ENCODE results near the gene AP4S1.
A peak's percentile ranks its signal among the peaks of the same experiment; 100 is the strongest.
"Not testable (repeated sequence)": the region's sequence is repeated elsewhere in the genome, so short reads cannot be mapped to it uniquely, and the experiment has no call there.

AP4S1 gene

DNA sequence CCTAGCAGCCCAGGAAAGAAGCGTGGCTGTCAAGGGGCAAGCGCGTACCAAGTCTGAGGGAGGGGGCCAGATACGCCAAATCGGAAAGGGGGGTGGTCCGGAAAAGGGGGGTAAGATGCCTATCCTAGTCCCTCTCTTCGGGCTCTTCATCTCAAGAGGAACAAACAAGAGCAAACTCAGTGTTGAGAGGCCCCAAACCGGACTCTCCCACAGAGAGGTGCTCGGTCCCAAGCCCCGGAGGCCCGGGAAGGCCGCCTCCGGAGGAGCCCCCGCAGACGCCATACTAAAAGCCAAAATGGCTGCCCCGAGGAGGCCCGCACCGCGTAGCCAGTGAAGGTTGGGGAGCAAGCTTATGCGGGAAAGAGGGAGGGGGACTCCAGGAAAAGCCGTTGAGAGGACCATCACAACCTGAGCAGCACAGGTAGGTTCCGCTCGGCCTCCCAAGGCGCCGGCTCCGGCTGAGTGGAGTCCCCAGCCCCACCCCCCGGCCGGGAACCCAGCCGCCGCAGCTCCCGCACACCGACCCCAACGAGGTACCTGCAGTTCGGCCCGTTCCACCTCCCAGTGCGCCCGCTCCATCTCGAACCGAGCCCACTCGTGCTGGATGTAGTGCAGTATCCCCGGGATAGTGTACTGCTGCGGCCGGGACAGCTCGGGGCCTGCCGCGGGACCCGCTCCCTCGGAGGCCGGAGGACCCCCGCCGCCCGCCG lies at the start of gene AP4S1:
AP4S1 (plus strand) TSS at position 283 of the 710 bp plus-strand sequence. CDS start 40,548 bp downstream, outside the sequence.
- DNase-seq (ENCODE audit: low spot score) = peak; percentile 28

GRCh38 chr14:30977752-30978151 lies 47.7 kb upstream of the AP4S1 start:
- no peak for DNase-seq (ENCODE audit: low spot score)

DNA sequence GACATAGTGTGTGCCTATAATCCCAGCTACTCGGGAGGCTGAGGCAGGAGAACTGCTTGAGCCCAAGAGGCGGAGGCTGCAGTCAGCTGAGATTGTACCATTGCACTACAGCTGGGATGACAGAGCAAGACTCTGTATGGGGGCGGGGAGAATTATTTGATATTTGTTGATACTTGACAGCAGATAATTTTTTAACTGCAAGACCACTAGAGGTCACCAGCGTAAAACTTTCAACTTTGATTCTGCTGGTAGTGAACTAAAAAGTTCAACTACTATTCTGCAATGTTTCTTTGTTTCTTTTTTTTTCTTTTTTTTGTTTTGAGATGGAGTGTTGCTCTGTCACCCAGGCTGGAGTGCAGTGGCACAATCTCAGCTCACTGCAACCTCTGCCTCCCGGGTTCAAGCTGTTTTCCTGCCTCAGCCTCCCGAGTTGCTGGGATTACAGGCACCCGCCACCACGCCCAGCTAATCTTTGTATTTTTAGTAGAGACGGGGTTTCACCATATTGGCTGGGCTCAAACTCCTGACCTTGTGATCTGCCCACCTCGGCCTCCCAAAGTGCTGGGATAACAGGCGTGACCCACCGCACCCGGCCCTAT lies 45.2 kb upstream of the AP4S1 start:
- DNase-seq (ENCODE audit: low spot score) = peak; percentile 57

GRCh38 chr14:30980980-30981379 lies 44.5 kb upstream of the AP4S1 start:
- no peak for DNase-seq (ENCODE audit: low spot score)

GRCh38 chr14:30982533-30982932 lies 42.9 kb upstream of the AP4S1 start:
- DNase-seq (ENCODE audit: low spot score) = no peak

- DNase-seq (ENCODE audit: low spot score) = no peak
Observed at GRCh38 chr14:30983858-30984257, 41.6 kb upstream of the AP4S1 start.

DNA sequence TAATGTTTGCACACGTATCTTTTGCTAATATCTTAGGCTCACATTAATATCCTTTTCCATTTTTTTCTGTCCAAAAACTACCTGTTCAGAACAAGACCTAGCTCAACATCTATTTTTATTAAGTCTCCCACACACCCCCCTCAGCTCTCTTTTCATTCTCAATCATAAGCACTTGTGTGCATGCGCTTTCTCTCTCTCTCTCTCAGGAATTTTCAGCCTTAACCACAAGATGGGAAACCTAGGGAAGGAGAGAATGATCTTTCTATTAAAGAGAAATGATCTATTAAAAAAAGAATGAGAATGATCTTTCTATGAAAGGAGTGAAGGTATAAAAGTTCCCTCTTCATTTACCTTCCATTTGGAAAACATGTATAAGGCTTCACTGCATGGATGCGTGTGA lies 39.7 kb upstream of the AP4S1 start:
- no peak for DNase-seq (ENCODE audit: low spot score)

GRCh38 chr14:30988509-30988908 lies 36.9 kb upstream of the AP4S1 start:
- no peak for DNase-seq (ENCODE audit: low spot score)

DNA sequence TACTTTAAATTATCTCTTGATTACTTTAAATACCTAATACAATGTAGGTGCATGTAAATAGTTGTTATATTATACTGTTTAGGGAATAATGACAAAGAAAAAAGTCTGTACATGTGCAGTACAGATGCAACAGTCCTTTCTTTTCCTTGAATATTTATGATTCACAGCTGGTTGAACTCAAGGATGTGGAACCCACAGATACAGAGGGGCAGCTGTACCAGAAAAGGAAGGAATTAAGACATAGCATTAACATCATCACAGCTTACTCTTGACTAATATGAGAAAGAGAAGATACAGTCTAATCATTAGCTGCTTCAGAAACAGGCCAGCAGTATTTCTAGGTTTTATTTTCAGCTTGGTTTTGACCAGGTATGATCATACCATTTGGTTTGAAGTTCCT lies 34.7 kb upstream of the AP4S1 start:
- no peak for DNase-seq (ENCODE audit: low spot score)

DNA sequence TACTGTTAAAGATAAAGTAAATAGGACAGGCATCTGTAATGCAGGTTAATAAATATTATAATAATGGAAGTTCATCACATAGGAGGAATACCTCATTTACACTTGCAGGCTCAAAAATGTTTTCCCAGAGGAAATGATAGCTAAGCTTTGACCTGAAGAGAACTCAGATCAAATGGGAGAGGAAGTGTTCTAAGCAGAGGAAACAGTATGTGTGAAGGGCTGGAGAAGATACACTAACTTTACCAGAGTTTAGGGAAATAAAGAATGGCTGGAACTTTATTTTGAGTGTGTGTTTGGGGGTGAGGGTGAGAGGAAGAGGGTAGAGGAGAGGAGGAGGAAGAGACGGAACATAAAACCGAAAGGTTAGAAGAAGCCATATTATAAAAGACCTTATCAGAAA lies 34.0 kb upstream of the AP4S1 start:
- no peak for DNase-seq (ENCODE audit: low spot score)

- DNase-seq (ENCODE audit: low spot score) = no peak
Observed at GRCh38 chr14:30993071-30993470, 32.4 kb upstream of the AP4S1 start.

- peak; percentile 26 for DNase-seq (ENCODE audit: low spot score)
Observed at GRCh38 chr14:30994681-30995620, 30.5 kb upstream of the AP4S1 start.

GRCh38 chr14:30995689-30996088 lies 29.8 kb upstream of the AP4S1 start:
- no peak for DNase-seq (ENCODE audit: low spot score)

DNA sequence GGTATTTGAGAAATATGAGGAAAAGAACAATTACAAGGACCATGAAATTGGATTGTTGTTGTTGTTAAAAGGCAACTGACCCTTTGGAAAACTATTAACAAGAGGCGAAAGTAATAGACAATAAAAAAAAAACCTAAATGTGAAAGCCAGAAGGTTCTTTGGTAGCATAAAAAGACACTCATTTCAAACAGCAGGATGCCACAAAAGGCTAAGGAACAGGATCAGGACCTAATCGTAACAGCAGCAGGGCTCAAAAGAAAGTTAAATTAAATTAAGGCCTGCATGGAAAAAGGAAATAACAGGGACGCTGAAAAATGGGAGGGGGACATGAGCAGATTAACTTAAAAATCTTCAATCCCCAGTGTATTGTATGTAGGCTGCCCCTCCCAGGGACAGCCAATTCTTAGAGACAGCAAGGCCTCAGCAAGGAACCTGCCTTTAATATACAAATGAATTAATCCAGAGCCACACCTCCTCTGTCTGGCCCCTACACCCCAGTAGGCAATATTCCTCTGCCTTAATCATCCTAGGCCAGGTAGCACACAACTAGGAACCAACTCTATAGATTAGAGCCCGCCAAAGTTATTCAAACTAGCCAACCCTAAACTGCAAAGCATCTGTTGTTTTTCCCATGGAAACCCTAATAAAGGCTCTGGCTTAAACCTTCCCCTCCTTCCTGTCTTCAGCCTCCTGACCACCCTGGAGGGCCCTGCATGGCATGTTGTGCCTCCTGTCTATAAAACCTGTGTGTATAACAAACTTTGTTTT lies 28.4 kb upstream of the AP4S1 start:
- no peak for DNase-seq (ENCODE audit: low spot score)

GRCh38 chr14:30998100-30998706 lies 27.2 kb upstream of the AP4S1 start:
- DNase-seq (ENCODE audit: low spot score) = no peak

DNA sequence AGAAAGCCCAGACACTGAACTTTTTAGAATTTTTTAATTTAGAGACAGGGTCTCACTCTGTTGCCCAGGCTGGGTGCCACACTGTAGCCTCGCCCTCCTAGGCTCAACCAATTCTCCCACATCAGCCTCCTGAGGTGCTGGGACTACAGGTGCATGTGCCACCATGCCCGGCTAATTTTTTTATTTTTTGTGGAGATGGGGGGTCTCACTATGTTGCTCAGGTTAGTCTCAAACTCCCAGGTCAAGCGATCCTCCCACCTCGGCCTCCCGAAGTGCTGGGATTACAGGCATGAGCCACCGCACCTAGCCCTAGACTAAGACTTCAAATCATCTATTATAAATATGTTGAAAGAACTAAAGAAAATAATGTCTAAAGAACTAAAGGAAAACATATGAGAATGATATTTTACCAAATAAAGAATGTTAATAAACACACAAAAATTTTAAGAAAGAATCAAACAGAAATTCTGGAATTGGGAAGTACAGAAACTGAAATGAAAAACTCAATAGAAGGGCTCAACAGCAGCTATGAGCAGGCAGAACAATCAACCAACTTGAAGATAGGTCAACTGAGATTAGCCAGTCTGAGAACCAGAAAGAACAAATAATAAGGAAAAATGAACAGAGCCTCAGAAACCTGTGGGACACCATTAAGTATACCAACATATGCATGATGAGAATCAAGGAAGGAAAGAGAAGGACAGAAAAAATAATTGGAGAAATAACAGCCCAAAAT lies 26.2 kb upstream of the AP4S1 start:
- no peak for DNase-seq (ENCODE audit: low spot score)

GRCh38 chr14:31000629-31001338 lies 24.7 kb upstream of the AP4S1 start:
- DNase-seq (ENCODE audit: low spot score) = no peak

GRCh38 chr14:31001339-31001658 lies 24.1 kb upstream of the AP4S1 start:
- DNase-seq (ENCODE audit: low spot score) = no peak

GRCh38 chr14:31003284-31003683 lies 22.2 kb upstream of the AP4S1 start:
- DNase-seq (ENCODE audit: low spot score) = no peak

DNA sequence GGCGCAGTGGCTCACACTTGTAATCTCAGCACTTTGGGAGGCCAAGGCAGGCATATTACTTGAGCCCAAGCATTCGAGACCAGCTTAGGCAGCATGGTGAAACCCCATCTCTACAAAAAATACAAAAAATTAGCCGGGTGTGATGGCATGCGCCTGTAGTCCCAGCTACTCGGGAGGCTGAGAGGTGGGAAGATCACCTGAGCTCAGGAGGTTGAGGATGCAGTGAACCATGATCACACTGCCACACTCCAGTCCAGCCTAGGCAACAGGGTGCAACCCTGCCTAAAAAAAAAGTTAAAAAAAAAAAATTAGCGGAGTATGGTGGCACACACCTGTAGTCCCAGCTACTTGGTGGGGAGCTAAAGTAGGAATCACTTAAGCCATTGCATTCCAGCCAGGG lies 21.4 kb upstream of the AP4S1 start:
- DNase-seq (ENCODE audit: low spot score) = not testable (repeated sequence)
